GM19099 (cell line): ENCODE data around the gene CCDC93.

Source experiments
- POLR2A ChIP-seq: IDR thresholded peaks from 3 replicates; pipeline ENCODE4 v1.6.1; 2011; ENCODE audit warnings: low read depth; ENCODE audit not compliant: insufficient read length; ENCODE audit errors: extremely low read depth

CCDC93 gene

DNA sequence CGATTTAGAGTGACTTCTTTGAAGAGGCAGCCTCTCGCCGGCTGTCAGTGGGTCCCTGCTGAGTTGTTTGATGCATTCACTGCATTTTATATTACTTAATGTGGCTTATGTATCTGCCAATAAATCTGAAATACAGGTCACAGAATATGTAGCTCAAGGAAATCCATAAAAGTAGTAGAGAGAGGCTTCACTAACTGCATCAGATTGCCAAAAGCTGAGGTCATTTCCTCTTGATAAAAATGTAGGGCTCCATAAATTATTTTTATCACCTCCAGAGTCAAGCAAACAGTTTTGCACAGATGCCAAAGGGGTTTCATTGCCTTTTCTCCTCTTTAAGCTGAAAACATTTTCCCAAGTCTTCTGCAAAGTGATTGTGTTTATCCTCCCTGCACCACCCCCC lies 36.5 kb upstream of the CCDC93 start:
- no peak for TF ChIP-seq POLR2A

DNA sequence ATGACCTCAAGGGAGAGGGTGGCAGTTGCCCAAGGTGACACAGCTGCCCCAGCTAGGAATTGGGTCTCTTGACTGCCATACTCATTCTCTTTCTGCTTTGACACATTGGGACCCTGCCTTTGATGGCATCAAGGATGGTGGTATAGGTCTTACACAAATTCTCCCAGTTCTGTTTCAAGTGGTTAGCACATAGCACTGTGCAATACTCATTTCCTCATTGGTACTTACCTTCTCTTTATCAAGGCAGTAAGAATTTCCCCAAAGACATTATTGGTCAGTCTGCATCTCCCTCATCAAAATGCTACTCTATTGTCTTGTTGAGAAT lies 35.9 kb upstream of the CCDC93 start:
- TF ChIP-seq POLR2A: no peak

DNA sequence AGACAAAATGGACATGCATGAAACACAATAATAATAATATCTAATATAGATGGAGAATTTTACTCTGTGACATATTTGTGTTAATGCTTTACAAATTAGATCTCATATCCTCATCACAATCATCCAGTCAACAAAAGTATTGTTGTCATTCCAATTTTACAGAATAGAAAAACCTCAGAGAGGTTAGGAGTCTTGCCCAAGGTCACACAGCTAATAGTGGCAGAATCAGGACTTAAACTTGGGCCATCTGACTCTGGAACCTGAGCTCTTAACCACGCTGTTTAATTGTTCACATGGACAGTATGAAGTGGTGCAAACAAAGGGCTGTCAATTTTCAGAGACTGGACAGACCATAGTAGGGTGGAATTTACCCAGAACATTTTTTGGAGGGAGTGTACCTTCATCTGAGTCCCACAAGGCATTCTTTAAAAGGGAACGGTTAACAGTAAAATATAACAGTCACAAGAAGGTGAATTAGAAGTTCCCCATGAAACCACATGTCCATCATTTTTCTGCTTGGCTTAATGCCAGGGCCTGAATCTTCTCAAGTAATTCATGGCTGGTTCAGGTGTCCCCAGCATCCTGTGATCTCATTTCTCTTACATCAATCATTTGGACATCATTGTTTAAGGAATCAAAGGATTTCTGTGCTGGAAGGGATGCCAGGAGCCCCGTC lies 35.4 kb upstream of the CCDC93 start:
- TF ChIP-seq POLR2A: no peak

DNA sequence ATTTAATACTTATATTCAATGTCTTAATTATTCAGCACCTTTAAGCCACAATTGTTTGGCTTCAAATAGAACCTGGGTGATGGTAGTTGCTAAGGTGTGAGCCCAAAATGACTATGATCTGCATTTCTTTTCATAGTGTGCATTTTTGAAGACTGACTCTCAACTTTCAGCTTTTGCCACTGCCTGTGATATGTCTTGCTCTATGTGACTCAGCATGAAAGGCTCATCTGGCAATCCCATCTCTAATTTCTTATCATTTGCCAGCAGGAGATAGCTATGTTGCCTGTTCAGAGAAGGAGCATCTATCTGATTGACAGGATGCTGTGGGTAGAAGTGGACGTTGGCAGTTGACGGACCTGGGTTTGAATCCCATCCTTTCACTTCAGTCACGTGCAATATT lies 34.5 kb upstream of the CCDC93 start:
- no peak for TF ChIP-seq POLR2A

DNA sequence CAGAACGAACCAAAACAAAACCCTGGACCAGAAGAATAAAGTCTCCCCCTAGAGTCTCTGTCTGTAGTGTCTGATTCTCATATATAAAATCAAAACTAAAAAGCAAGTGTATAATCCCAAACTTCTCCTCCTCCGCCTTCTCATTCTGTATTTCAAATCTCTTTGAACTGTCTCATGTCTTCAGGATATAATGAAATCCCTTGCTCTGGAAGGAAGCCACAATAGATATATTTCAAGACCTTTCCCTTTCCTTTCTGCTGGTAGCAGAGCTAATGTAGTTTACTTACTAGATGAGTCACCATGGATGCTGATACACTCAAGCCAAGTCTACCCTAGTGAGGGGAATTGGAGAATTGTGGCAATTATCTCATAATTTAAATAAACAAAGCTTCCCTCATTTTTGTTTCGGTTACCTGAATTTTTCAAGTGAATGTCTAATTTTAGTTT lies 33.5 kb upstream of the CCDC93 start:
- TF ChIP-seq POLR2A: no peak

DNA sequence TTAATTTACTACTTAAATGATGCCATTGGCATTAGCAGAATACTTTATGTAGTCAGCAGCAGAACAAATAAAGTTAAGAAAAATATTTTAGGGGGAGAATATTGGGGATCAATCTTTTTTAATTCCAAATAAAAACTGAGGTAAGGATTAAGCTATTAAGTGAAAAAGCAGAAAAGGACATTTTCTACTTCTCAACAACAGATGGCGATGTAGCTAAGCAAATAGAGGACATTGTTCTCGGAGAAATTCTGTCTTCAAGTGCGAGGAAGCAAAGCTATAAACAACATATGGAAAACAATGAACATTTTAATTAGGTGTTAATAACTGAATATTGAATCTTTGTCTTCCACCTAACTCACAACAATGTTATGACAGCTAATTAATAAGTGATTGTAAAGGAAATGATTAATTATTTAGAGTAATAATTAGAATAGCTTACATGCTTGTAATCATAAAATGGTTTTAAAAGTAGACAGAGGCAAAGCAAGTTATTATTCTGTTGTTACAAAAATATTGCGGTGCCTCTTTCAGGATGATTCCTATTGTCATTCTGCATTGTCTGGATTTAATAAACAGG lies 32.9 kb upstream of the CCDC93 start:
- no peak for TF ChIP-seq POLR2A

DNA sequence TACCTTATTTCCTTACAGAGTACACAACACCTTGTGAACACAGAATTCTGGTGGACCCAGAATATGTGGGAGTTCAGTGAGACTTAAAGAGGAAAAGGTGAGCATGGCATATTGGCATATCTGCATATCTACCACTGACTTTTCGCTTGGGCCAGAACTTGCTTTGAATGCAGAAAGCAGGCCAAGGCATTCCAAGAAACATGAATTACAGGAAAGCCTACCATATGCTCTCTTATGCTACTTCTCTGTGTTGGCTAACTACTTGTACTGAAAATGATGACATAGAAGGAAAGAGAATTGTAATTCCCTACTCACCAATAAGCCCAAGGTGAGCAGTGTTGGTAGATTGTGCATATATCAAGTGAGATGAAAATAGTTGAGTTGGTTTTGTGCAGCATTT lies 31.4 kb upstream of the CCDC93 start:
- no peak for TF ChIP-seq POLR2A

DNA sequence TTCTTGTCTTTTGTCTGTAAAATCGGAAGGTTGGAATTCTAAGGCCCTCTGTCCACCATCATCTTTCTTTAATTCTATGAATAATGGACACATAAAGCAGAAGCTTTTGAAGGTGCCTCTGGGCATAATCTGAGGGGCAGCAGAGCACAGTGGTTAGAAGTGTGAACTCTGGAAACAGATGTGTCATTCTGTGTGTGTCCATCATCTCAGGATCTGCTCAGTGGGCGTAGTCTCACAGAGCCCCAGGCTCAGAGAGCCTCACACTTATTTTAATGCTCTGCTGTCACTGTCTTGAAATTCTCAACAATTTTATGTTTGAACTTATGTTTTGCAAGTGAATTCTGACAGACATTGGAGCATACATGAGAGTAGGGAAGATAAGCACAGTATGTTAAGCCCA lies 31.0 kb upstream of the CCDC93 start:
- no peak for TF ChIP-seq POLR2A

DNA sequence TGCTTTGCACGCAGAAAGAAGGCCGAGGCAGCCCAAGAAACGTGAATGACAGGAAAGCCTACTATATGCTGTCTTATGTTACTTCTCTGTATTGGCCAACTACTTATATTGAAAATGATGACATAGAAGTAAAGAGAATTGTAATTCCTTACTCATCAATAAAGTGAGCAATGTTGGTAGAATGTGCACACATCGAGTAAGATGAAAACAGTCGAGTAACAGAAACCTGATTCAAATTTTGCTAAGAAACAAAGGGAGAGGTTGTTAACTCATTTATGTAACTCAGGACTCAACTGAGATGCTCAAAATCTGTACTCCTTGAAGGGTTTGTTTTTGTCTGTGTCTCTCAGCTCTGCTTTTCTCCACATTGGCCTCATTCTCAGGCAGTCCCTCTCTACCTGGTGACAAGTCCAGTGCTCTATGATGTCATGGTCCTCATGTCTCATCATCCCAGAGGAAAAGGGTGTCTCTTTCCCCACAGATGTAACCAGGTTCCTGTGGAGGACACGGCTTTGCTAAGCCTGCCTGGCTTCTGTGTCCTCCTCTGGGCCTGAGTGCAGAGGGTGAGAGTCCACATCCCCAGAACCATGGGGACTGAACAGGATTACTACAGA lies 30.3 kb upstream of the CCDC93 start:
- TF ChIP-seq POLR2A: no peak

DNA sequence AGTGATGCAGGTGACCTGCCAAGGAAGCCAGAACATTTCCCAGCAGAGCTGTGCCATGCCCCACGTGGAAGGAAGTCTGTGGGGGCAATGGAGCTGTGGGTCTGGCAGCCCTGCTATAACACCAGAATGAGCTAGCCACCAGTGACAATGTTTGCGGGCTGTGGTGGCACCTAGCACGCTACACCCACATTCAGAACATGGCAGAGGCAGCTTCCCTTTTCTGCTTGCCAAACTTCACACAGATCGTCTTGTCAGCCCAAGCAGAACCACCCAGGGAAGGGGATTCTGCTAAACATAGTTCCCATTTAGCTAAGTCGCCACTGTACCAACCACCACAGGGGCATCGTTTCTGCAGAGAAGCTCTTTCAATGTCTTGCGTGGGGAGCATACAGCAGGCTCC lies 27.0 kb upstream of the CCDC93 start:
- no peak for TF ChIP-seq POLR2A

DNA sequence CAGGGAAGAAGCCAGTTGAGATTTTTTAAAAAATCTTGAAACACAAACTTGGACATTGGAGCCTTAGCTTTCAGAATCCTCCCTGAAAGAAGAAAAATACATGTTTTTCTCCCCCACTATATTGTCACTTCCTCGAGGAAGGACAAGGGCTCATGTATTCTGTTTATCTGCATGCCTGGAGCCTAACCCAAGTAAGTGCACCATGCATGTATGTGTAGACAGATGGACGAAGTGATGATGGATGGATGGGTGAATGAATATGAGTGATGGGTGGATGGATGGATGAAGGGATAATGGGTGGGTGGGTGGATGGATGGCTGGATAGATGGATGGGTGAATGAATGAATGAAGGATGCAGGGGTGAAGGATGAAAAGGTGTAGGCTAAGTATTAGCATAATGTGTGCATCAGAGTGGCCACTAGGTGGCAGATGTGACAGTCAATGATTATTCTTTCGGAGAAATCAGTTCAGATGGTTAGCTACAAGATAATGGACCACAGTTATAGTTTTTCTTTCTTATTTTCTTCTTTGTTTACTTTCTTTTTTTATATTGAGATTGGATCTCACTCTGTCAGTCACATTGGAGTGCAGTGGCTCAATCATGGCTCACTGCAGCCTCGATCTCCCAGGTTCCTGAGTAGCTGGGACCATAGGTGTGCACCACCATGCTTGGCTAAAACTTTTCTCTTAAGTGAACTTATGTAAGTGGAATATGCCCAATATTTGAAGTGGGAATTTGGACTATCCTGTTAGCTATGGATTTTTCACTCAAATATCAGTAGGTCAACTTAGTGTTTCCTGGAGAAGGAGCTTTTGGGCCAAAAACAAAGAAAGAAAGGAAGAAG lies 18.5 kb upstream of the CCDC93 start:
- TF ChIP-seq POLR2A: no peak

DNA sequence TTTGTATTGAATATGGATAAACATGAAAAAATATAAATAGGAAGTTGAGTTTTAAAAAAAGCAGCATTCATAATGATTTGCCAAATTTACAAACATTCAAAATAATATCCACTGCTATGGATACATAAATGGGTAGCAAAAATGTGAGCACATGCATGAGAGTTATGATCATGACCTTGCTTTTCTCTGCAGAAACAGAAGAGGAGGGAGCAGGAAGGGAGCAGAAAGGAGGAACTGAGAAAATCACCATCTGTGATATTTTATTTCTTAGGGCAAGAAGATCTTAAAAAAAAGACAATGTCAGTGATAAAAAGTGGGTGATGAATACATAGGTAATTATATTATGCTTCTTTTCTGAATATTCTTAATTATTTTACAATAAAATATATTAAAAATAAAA lies 17.7 kb upstream of the CCDC93 start:
- no peak for TF ChIP-seq POLR2A

DNA sequence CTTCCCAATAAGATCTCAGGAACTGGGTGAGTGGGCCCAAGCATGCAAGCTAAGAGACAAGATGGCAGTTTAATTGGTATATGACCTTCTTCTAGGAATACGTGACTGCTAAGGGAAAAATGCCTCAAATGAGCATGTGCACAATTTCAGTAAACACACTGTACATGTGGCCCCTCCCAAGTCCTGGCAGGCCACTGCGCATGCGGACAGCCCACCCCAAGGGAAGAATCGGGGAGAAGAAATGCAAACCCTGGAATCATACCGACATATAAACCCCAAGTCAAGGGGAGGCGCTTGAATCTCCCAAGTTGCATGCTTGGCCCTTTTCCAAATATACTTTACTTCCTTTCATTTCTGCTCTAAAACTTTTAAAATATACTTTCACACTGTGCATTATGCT lies 15.2 kb upstream of the CCDC93 start:
- TF ChIP-seq POLR2A: no peak

DNA sequence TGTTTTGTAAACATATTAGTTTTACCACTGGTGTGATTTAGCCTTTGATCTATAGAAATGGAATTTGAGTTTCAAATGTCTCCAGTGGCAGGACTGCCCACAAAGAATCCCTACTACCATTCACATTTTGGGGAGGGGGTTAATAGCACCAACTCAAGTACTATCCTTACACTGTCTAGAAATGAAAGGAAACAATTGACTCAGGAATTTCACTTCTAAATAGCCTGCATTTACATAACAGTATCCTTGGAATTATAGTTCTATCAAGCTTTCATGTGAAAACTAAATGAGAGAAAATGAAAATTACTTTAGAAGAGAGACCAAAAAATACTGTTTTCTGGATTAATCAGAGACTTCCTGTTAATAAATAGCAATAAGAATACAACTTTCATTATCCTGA lies 7.5 kb upstream of the CCDC93 start:
- no peak for TF ChIP-seq POLR2A

DNA sequence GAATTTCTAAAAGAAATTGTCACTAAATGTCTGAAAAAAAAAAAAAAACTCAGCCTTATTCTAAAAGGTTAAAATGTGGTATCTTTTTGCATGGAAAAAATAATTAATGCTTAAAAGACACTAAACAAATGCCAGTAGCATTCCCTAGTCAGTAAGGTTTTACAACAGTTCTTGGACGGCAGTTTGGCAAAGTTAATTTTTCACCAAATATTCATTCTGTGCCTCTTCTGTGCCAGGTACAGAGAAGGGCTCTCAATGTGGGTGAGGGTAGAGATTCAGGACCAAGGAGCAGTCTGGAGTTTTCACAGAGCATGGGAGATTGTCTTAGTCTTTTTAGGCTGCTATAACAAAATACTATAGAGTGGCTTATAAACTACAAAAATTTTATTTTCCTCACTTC lies 6.0 kb upstream of the CCDC93 start:
- TF ChIP-seq POLR2A: no peak

DNA sequence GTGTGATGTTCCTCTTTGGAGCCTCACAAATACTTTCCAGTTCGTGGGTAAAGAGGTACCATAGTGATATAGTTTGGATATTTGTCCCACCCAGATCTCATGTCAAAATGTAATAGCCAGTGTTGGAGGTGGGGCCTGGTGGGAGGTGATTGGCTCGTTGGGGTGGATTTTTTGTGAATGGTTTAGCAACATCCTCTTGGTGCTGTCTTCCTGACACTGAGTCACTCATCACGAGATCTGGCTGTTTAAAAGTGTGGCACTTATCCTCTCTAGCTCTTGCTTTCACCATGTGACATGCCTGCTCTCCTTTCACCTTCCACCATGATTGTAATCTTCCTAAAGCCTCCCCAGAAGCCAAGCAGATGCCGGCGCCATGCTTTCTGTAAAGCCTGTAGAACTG lies 3.0 kb upstream of the CCDC93 start:
- TF ChIP-seq POLR2A: no peak
